MM.1S (cell line): ENCODE measurements around the gene PRKD2.

Experiments
- EZH2 ChIP-seq: fragments of 300-600 bp; sonication (generic); optimal IDR thresholded peaks from 2 replicates; pipeline ENCODE3; 2017; ENCODE audit warnings: low read depth, mild to moderate bottlenecking, antibody characterized with exemption, low read length, mixed read lengths
- EZH2phosphoT487 ChIP-seq: fragments of 300-600 bp; sonication (generic); IDR thresholded peaks from 2 replicates; pipeline ENCODE4 v1.6.1; 2018; ENCODE audit warnings: antibody characterized with exemption, low read length
- TF ChIP-seq, protein P1 (sequence below): fragments of 300-600 bp; sonication (generic); IDR thresholded peaks from 2 replicates; pipeline ENCODE4 v1.5.1; 2016; ENCODE audit warnings: antibody characterized with exemption, low read length, mixed read lengths

DNA sequence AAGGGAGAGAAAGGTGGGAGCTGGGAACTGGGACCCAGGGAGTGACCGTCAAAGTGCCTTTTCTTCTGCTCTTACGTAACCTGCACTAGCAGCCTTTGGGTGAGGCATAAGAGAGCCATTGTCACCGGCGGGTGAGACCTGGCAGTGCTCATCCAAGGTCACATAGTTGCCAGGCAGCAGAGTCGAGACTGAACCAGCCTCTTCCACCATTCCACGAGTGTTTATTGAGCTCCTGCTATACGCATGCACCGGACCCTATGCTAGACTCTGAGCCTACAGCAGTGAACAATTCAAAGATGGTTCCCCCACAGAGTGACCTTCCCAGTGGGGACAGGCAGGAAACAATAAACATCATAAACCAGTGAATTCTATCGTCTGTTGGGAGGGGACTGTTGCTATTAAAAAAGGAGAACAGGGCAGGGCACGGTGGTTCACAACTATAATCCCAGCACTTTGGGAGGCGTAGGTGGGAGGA is 47.9 kb upstream of the PRKD2 start:
- TF ChIP-seq, protein P1, sequence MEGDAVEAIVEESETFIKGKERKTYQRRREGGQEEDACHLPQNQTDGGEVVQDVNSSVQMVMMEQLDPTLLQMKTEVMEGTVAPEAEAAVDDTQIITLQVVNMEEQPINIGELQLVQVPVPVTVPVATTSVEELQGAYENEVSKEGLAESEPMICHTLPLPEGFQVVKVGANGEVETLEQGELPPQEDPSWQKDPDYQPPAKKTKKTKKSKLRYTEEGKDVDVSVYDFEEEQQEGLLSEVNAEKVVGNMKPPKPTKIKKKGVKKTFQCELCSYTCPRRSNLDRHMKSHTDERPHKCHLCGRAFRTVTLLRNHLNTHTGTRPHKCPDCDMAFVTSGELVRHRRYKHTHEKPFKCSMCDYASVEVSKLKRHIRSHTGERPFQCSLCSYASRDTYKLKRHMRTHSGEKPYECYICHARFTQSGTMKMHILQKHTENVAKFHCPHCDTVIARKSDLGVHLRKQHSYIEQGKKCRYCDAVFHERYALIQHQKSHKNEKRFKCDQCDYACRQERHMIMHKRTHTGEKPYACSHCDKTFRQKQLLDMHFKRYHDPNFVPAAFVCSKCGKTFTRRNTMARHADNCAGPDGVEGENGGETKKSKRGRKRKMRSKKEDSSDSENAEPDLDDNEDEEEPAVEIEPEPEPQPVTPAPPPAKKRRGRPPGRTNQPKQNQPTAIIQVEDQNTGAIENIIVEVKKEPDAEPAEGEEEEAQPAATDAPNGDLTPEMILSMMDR = no peak
- TF ChIP-seq EZH2 (no peak), EZH2phosphoT487 (no peak)
